Aorta (tissue), 5 donors: ENCODE results near the gene WNK3. TPM values are rescaled to one million over a fixed set of nuclear protein-coding genes. Genes with fewer than 3 reads are reported as not detected.
A peak's percentile ranks its signal among the peaks of the same experiment; 100 is the strongest.

Source experiments
- ATAC-seq: fragments of 200-7000 bp; cut with Tn5 transposase; one replicate; pipeline ENCODE4 v1.9.1; 2022; ENCODE audit warnings: moderate library complexity; ENCODE audit not compliant: low FRiP score
- DNase-seq, 2 donors: peaks; one replicate each; pipeline ENCODE4 v3.0.0-alpha.2; 2020
- H3K27ac ChIP-seq, 2 donors: one replicate each; pipeline ENCODE4 v1.5.1; 2013; ENCODE audit warnings: low read length in 2 of 2, mild to moderate bottlenecking in 2 of 2, moderate library complexity in 2 of 2, control low read depth in 1 of 2, inconsistent platforms in 1 of 2, low read depth in 1 of 2
- H3K27me3 ChIP-seq, 2 donors: one replicate each; pipeline ENCODE4 v1.6.1; 2013; ENCODE audit warnings: control low read depth in 1 of 2, low read length in 1 of 2, mild to moderate bottlenecking in 1 of 2, moderate library complexity in 1 of 2; ENCODE audit not compliant: insufficient read depth in 2 of 2, control insufficient read depth in 1 of 2
- H3K36me3 ChIP-seq, 2 donors: one replicate each; pipeline ENCODE4 v1.6.1; 2013; ENCODE audit warnings: control low read depth in 1 of 2, low read length in 1 of 2, mild to moderate bottlenecking in 1 of 2; ENCODE audit not compliant: insufficient read depth in 2 of 2, control insufficient read depth in 1 of 2
- H3K4me1 ChIP-seq, 2 donors: one replicate each; pipeline ENCODE4 v1.6.1; 2013; ENCODE audit warnings: low read length in 2 of 2, control low read depth in 1 of 2, mild to moderate bottlenecking in 1 of 2, moderate library complexity in 1 of 2; ENCODE audit not compliant: insufficient read depth in 2 of 2, control insufficient read depth in 1 of 2
- H3K4me3 ChIP-seq, 2 donors: one replicate each; pipeline ENCODE4 v1.5.1; 2013; ENCODE audit warnings: low read length in 2 of 2, control low read depth in 1 of 2, mild to moderate bottlenecking in 1 of 2
- H3K9me3 ChIP-seq: one replicate; pipeline ENCODE4 v1.6.1; 2013; ENCODE audit warnings: mild to moderate bottlenecking, low read length; ENCODE audit not compliant: control insufficient read depth
- WGBS, 2 donors: extraction: QIAGEN DNeasy Blood & Tissue Kit; methylation state at CpG; one replicate each; pipeline ENCODE4 v1.1.7; 2013; 5-methylcytosine and 5-hydroxymethylcytosine counted together
- intact Hi-C, 2 donors: fragments of 100-400 bp; cut with DNase I; formaldehyde crosslinking; loops; one replicate each; pipeline versions ENCODE4 v1.14.2 to v1.15.0; 2022
- polyA plus RNA-seq, 2 donors: library from polyadenylated mRNA; stranded (reverse); fragments of 200-250 nt; gene quantifications; one replicate each; pipeline ENCODE4 v1.2.3, GENCODE V29; 2013
- total RNA-seq, 2 donors: library from RNA; stranded (reverse); fragmentation: NEBNext Ultra II Directional; extraction: Animal tissue kit (Norgen Biotek cat#: 25700); gene quantifications; one replicate each; pipeline ENCODE4 v1.2.1, GENCODE V29; 2021
- donor health status: healthy with polysubstance abuse.
- donor health status: Bipolar disorder and iron deficiency.
- donor health status: DM: no; HTN: no; CAD: no.
- donor health status: DM: no; HTN: no; CAD: no.
- donor health status: DM: yes; HTN: yes; CAD: no.

The WNK3 gene
- total and polyA plus RNA-seq, 4 donors: under 0.01 to 6.2 (median 1.9) TPM

DNA sequence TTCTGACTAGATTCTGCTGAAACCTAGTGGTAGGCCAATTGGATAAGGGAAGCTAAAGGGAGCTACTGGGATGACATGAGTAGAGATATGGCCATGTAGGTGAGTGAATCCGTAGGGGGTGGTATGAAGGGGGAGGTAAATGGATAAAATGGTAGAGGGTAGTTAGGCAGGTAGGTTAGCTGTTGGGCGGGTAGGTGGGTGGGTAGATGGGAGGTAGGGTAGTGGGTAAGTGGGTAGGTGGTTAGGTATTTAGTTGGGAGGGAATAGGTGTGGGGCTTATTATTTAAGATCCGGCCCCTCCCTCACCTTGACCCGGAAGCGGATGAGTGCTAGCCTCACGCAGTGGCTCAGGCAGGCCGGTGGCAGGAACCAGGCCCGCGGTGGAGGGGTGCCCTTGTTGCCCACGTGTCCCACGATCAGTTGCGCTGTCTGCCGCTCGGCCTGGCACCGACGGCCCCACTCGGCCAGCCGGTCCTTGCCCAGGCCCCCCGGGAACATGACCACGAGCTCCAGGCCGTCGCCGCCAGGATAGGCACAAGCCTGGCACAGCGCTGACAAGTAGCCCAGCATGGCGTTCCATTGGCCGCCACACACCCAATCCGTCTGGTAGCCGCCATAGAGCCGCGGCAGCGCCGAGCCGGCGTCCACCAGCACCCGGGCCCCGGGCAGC lies 175.5 kb downstream of the WNK3 start:
- WGBS, 2 donors: 0 to 53% methylated on average over 29 to 36 of the region's 36 CpGs
- peak overlapping the region in 1 of 2 donors; percentile 83 for H3K27ac ChIP-seq
- no peaks in the 10 kb centered on the region for H3K9me3 ChIP-seq
- no peaks in the 10 kb centered on the region for H3K36me3 ChIP-seq
- H3K4me3 ChIP-seq: peak overlapping the region; percentile 46 to 90
- ATAC-seq (peak; percentile 54), DNase-seq (peak; percentile 76 to 88)
- no peaks in the 10 kb centered on the region for H3K4me1 ChIP-seq
- intact Hi-C loops: loop anchor here (5.0 to 10.0 kb wide), 2 partner anchors 140 to 172 kb away; partner anchors contain the start of genes PHF8 (in 2 of the 2) and WNK3 (in 1 of the 2)
- H3K27me3 ChIP-seq: no peaks in the 10 kb centered on the region

DNA sequence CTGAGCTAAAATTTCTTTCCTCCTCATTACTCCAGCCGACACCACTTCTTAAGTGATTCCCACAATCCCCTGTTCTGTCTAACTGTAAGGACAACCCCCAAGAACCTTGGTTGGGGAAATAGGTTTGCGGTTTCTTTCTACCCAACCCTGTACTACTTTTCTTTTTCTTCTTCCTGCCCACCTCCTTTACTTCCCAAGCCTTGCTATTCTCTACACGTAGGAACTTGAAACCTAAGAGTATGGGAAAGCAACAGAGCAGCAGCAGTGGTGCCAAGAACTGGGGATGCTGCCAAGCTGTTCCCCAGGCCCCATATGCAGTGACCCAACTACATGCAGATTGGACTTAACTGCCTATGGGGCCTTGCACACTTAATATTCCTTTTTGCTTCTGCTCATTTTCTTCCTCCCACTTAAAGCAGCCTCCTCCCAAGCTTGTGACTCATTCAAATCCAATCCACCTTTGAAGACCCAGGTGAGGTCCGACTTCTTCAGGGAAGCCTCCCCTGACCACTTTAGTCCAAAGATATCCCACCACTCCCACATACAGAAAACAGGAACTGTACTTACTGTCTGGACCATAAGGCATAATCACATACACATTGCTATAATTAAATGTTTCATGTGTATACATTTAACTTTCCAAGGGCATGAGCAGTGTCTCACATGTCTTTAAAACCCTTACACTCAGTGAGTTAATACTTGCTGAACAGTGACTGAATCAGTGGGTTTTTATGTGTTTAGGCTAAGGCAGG lies 176.5 kb downstream of the WNK3 start:
- Histone ChIP-seq H3K4me1 (no peaks in the 10 kb centered on the region), H3K4me3 (peak overlapping the region in 1 of 2 donors; percentile 12), H3K9me3 (no peaks in the 10 kb centered on the region), H3K36me3 (no peaks in the 10 kb centered on the region), H3K27ac (no peak overlapping the region), H3K27me3 (no peaks in the 10 kb centered on the region)
- ATAC-seq: no peak
- WGBS, 2 donors: 20 to 47% methylated on average over 4 of the region's 4 CpGs
- no peak for DNase-seq
- intact Hi-C loops: loop anchor here (5.0 to 10.0 kb wide), 2 partner anchors 139 to 173 kb away; partner anchors contain the start of genes PHF8 (in 2 of the 2) and WNK3 (in 1 of the 2)

DNA sequence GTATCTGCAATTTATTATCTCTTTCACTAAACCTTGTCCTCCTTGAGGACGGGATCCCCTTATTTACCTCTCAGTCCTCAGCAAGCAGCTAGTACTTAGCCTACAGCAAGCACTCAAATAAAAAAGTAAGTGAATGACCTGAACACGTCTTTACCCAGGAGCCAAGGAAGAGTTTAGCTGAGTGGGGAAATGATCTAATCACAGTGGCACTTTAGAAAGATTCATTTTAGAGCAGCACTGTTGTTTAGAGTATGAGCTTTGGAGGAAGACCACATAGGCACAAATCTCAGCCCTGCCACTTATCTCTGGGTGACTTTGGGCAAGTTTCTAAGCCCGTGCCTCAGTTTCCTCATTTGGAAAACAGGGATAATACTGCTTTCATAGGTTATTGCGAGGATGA lies 177.4 kb downstream of the WNK3 start:
- H3K9me3 ChIP-seq: no peaks in the 10 kb centered on the region
- no peak overlapping the region for H3K27ac ChIP-seq
- H3K4me1 ChIP-seq: no peaks in the 10 kb centered on the region
- no peak overlapping the region for H3K4me3 ChIP-seq
- WGBS, 2 donors: 42% methylated on average over 4 of the region's 4 CpGs
- no peaks in the 10 kb centered on the region for H3K27me3 ChIP-seq
- ATAC-seq (no peak), DNase-seq (no peak)
- no peaks in the 10 kb centered on the region for H3K36me3 ChIP-seq
- intact Hi-C loops: loop anchor here (5.0 to 10.0 kb wide), 2 partner anchors 138 to 174 kb away; partner anchors contain the start of genes PHF8 (in 2 of the 2) and WNK3 (in 1 of the 2)

DNA sequence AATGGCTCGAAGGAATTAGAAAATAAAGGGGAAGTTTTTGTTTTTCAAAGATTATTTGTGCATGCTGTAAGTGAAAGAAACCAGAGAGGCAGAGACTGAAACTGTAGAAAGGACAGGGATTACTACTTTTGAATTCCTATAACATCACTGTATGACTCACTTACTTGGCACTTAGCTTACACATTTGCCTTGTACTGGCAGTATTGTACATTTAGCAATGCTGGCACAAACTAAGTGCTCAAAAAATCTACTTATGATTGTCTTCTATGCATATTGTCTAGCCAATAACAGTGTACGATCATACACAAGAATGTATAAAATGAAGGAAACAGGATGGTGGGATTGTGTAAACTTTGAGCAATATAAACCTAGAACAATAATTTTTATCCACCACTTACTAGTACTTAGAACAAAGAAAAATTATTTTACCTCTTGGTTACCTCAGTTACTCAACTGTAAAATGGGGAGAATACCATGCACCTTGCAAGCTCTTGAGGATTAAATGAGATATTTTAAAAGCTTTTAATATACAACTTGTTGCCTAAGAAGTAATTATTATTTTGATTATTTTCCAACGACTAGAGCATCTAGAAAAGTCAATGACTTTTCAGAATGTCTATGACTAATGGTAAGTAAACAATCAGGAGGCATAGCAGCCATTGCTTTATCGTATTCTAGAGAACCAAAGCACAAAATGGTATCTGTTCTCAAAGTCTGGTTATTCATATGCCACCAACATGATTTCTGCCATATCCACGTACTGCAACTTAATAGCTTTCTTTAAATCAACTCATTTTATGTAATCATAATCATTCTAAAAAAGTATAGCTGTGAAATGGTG lies 179.5 kb downstream of the WNK3 start:
- ATAC-seq: no peak
- no peak overlapping the region for H3K27ac ChIP-seq
- WGBS, 2 donors: 38 to 43% methylated on average over 5 of the region's 5 CpGs

DNA sequence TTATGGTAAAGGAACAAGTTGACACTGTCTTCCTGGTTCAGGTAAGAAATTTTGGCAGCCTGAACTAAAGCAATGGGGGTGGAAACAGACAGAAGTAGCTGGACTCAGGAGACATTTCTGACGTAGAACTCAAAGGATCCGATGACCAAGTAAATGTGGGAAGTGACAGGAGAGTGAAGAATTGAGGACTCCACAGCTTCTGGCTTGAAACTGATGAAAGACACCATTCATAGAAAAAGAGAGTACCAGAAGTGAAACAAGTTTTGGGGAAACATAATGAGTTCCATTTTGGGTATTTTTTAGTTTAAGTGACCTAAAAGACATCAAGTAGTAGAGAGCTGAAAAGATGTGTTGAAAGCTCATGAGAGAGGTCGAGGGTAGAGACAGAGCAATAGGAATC lies 180.5 kb downstream of the WNK3 start:
- Histone ChIP-seq H3K36me3 (no peaks in the 10 kb centered on the region), H3K4me3 (no peak overlapping the region), H3K27ac (no peak overlapping the region), H3K27me3 (no peaks in the 10 kb centered on the region), H3K4me1 (no peaks in the 10 kb centered on the region), H3K9me3 (no peaks in the 10 kb centered on the region)
- intact Hi-C loops: no loop called here
- no peak for DNase-seq
- no peak for ATAC-seq
- WGBS, 2 donors: 68 to 89% methylated on average over 3 of the region's 3 CpGs

More for the DNA sequence above, 179.5 kb downstream of the WNK3 start:
- H3K4me1 ChIP-seq: no peaks in the 10 kb centered on the region
- no peaks in the 10 kb centered on the region for H3K36me3 ChIP-seq
- DNase-seq: no peak
- intact Hi-C loops: no loop called here
- H3K4me3 ChIP-seq: no peak overlapping the region
- no peaks in the 10 kb centered on the region for H3K27me3 ChIP-seq
- no peaks in the 10 kb centered on the region for H3K9me3 ChIP-seq

DNA sequence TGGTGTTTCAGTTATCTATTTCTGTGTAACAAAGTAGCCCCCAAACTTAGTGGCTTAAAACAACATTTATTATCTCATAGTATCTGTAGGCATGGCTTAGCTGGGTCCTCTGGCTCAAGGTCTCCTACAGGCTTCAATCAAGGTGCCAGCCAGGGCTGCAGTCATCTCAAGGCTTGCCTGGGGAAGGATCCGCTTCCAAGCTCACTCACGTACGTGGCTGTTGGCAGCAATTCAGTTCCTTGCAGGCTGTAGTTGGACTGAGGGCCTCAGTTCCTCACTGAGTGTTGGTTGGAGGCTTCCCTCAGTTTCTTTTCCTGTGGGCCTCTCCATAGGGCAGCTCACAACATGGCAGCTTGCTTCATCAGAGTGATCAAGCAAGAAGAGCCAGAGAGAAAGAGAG lies 184.1 kb downstream of the WNK3 start:
- H3K36me3 ChIP-seq: no peaks in the 10 kb centered on the region
- intact Hi-C loops: no loop called here
- WGBS, 2 donors: 63 to 66% methylated on average over 3 of the region's 3 CpGs

DNA sequence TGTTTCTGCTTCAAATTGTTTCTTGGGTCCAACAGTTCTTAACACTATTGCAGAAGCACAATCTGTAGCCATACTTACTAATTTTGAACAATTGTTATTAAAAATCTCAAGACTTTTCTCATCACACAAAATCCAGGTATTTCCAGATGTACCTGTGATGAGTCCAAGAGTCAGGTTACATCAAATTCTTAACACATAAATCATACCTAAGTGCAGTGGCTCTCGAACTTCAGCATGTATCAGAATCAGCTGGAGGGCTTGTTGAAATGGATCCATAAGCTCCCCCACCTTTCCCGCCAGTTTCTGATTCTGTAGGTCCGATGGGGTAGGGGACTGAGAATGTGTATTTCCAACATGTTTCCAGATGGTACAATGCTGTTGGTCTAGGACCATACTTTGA lies 185.4 kb downstream of the WNK3 start:
- Histone ChIP-seq H3K4me3 (no peak overlapping the region), H3K27ac (no peak overlapping the region), H3K36me3 (no peaks in the 10 kb centered on the region), H3K9me3 (no peaks in the 10 kb centered on the region), H3K27me3 (no peaks in the 10 kb centered on the region), H3K4me1 (no peaks in the 10 kb centered on the region)
- no peak for DNase-seq
- no peak for ATAC-seq
- 80 to 93% methylated on average over 3 of the region's 3 CpGs for WGBS, 2 donors
- intact Hi-C loops: no loop called here

More for the DNA sequence above, 184.1 kb downstream of the WNK3 start:
- Histone ChIP-seq H3K4me3 (no peak overlapping the region), H3K27ac (no peak overlapping the region), H3K9me3 (no peaks in the 10 kb centered on the region), H3K4me1 (no peaks in the 10 kb centered on the region), H3K27me3 (no peaks in the 10 kb centered on the region)
- no peak for DNase-seq
- ATAC-seq: no peak

DNA sequence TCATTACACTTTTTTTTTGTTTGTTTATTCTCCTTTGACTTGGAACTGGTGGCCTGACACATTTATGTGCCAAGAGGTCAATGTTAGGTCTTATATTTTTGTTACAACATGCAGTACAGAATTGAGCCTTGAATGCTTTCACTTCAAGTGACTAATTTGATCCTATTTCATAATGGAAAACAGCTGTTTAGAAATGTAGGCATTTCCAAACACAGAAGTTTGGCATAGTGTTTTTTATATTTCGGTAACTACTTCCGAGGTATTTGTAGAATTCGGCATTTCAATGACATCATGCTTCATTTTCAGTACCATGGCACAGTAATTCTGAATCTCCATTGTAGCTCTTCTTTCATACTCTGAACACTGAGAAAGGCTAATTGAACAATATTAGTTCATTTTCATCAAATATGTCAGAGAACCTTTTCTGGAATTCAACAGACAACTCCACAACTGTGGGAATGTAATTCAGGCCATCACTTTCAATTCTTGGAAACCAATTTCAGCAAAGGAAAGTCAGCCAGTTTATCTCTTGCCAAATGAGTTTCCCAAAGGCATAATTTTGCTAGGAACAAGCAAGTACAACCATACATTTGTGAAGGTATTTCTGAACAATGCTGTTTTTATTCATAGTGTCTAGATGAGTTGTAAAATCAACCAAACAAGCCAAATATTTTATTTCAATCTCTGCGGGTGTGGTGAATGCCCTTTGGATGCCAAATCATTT lies 186.2 kb downstream of the WNK3 start:
- Histone ChIP-seq H3K4me3 (no peak overlapping the region), H3K36me3 (no peaks in the 10 kb centered on the region), H3K27me3 (no peaks in the 10 kb centered on the region), H3K4me1 (no peaks in the 10 kb centered on the region), H3K9me3 (no peaks in the 10 kb centered on the region), H3K27ac (no peak overlapping the region)
- DNase-seq (no peak), ATAC-seq (no peak)
- WGBS, 2 donors: 64 to 66% methylated on average over 4 of the region's 4 CpGs
- intact Hi-C loops: no loop called here
